Central memory CD8-positive, alpha-beta T cell (primary cell): ENCODE results near the gene ALG10B.
"Not testable (repeated sequence)": the region's sequence is repeated elsewhere in the genome, so short reads cannot be mapped to it uniquely, and the experiment has no call there.

Experiments
- ATAC-seq: fragments of 150-1000 bp; cut with Tn5 transposase; replicated peaks from 2 replicates; pipeline ENCODE4 v1.10.0; 2022; ENCODE audit warnings: mild to moderate bottlenecking, moderate FRiP score, moderate number of reproducible peaks; ENCODE audit not compliant: poor library complexity, severe bottlenecking; ENCODE audit errors: extremely low read depth
- DNase-seq, 2 donors: peaks; one replicate each; pipeline ENCODE4 v3.0.0; 2021; ENCODE audit warnings: low spot score in 2 of 2
- H3K27ac Mint-ChIP-seq: one replicate; pipeline ENCODE4 v1.8.0; 2022; ENCODE audit warnings: low read depth, mild to moderate bottlenecking, moderate library complexity, mixed read lengths
- H3K27me3 Mint-ChIP-seq: one replicate; pipeline ENCODE4 v1.8.0; 2022; ENCODE audit warnings: mixed read lengths
- H3K36me3 Mint-ChIP-seq: one replicate; pipeline ENCODE4 v1.8.0; 2022; ENCODE audit warnings: mild to moderate bottlenecking, moderate library complexity, mixed read lengths; ENCODE audit not compliant: insufficient read depth
- H3K4me1 Mint-ChIP-seq: one replicate; pipeline ENCODE4 v1.8.0; 2022; ENCODE audit warnings: mixed read lengths
- H3K4me3 Mint-ChIP-seq: one replicate; pipeline ENCODE4 v1.8.0; 2022; ENCODE audit warnings: mild to moderate bottlenecking, moderate library complexity, mixed read lengths
- H3K9me3 Mint-ChIP-seq: one replicate; pipeline ENCODE4 v1.8.0; 2022; ENCODE audit warnings: mixed read lengths

Gene ALG10B

DNA sequence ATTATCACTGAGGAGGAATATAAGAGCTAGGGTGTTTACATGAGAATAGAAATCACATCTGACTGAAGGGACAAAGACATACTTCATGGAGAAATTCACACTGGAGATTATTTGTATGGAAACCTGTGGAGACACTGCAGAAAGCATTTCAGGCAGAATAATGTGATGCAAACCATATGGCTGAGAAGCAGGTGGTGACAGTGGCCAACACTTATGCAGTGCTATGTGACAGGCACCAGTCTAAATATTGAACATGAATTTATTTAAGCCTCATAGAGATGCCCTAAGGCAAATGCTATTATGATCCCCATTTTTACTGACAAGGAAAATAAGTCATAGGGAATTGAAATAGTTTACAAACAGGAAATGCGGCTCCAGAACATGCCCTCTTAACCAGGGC is 16.2 kb downstream of the ALG10B start:
- Mint-ChIP-seq H3K4me3 (no peak overlapping the region), H3K27ac (no peak overlapping the region), H3K36me3 (no peaks in the 10 kb centered on the region), H3K9me3 (no peaks in the 10 kb centered on the region), H3K4me1 (no peaks in the 10 kb centered on the region), H3K27me3 (no peaks in the 10 kb centered on the region)
- no peak for DNase-seq
- no peak for ATAC-seq

DNA sequence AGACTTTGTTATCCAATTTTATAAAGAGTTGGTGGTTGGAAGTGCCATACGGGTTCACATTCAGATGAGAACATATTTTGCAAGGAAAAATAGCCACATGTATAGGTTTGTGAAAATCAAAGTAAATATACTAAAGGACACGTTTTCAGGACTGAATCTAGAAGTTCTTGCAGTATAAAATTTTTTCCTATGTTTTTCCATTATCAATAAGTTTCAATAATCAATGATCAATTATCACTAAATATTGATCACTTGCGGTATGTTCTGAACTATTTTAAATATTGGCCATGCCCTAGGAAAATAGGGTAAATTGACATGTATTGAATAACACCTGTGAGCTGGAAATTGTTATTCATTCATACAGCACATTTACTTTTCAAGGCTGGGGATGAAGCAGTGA is 25.9 kb downstream of the ALG10B start:
- no peak overlapping the region for H3K27ac Mint-ChIP-seq
- ATAC-seq (no peak), DNase-seq (no peak)
- H3K27me3 Mint-ChIP-seq, result peaks cover 25% of the 10 kb centered on the region
- H3K4me1 Mint-ChIP-seq, result no peaks in the 10 kb centered on the region
- no peak overlapping the region for H3K4me3 Mint-ChIP-seq
- H3K9me3 Mint-ChIP-seq, result no peaks in the 10 kb centered on the region
- H3K36me3 Mint-ChIP-seq, result no peaks in the 10 kb centered on the region

DNA sequence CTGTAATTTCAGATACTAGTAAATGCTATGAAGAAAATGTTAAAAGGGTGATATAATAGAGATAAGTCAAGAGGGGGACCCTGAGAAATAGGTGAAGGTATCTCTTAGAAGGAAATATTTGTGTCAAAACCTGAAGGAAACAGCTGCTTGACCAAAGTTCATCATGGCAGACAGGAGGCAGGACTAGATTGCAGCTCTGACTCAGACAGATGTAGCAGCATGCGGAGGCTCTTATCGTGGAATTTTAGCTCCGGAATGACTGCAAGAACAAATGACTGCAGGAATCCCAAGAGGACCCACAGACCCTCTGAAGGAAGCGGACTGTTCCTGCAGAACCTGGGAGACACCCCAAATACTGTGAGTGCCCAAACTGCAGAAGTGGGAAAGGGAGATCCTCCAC is 26.7 kb downstream of the ALG10B start:
- not testable (repeated sequence) for ATAC-seq

DNA sequence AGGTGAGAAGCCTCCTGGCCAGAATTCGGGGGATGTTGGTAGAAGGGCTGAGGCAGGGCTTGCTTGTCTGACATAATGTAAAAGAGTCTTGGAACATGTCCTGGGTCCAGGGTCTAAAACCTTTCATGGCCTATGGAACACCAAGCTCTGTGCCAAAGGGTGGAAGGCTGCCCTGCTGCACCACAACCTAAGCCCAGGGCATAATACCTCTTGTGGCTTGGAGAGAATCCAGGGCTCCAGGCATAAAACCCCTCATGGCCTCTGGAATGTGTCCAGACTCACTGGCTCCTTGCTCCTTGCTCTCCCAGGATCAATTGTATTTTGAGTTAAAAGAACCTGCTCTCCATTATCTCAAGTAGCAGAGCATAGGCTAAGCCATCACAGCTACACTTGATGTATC is 27.3 kb downstream of the ALG10B start:
- not testable (repeated sequence) for ATAC-seq, H3K9me3 Mint-ChIP-seq, DNase-seq, H3K27ac Mint-ChIP-seq, H3K4me3 Mint-ChIP-seq, H3K36me3 Mint-ChIP-seq, H3K4me1 Mint-ChIP-seq
- H3K27me3 Mint-ChIP-seq, result peaks cover 25% of the 10 kb centered on the region

More for the DNA sequence above, 26.7 kb downstream of the ALG10B start:
- H3K27me3 Mint-ChIP-seq, result peaks cover 25% of the 10 kb centered on the region
- H3K4me1 Mint-ChIP-seq, H3K36me3 Mint-ChIP-seq, H3K27ac Mint-ChIP-seq, H3K4me3 Mint-ChIP-seq, H3K9me3 Mint-ChIP-seq, DNase-seq: not testable (repeated sequence)

DNA sequence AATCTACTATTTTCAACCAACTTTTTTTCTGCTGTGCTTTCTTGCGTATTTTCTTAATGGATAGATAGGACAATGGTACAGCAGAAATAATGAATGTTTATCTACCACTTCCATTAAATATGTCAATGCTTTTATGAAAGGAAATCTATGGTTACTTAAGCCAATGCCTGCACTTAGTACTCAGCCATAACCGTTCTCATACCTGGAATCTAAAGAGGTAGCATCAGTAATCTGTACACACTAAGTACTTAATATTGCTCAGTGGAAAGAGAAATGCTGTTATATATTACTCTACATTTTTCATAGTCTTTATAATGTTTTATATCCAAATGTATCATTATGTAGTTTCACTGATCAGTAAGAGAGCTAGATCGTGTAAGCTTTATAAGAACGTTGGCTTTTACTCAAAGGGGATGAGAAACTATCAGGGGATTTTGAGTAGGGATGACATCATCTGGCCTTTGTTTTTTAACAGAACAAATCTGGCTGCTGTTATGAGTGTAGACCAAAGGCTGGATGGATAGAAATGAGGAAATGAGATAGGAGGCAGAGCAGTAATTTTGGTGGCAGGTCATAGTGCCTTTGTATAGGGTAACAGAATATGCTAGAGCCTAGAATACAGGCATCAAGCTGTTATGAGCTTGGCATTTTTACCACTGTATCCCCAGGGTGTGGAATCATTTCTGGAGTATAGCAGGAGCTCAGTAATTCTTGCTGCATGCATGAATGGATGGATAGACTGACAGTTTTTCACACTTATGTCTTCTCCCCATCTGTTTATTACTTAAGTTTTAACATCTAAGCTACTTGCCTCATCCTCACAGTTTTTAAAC is 34.0 kb downstream of the ALG10B start:
- peaks cover 18% of the 10 kb centered on the region for H3K4me1 Mint-ChIP-seq
- no peaks in the 10 kb centered on the region for H3K9me3 Mint-ChIP-seq
- no peaks in the 10 kb centered on the region for H3K27me3 Mint-ChIP-seq
- no peak for DNase-seq
- H3K4me3 Mint-ChIP-seq, result peak overlapping the region; percentile 28
- no peaks in the 10 kb centered on the region for H3K36me3 Mint-ChIP-seq
- peak; percentile 19 for ATAC-seq
- peak overlapping the region; percentile 77 for H3K27ac Mint-ChIP-seq

DNA sequence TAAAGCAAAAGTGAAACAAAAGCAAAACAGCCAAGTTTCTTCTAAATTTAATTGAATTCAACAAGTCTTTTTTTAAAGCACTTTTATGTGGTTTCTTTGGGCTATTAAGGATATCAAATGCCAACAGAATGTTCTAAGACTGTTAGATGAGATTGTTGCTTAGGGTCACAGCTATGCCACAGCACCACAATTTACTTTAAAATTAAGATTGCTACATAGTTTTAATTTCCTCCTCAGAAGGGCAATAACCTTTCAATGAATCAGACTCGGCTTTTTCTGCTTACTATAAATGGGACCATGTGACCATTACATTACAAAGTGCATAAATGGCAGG is 34.6 kb downstream of the ALG10B start:
- not testable (repeated sequence) for H3K9me3 Mint-ChIP-seq, DNase-seq, H3K36me3 Mint-ChIP-seq, H3K27me3 Mint-ChIP-seq
- ATAC-seq, result peak; percentile 60
- Mint-ChIP-seq H3K27ac (peak overlapping the region; percentile 77), H3K4me3 (peak overlapping the region; percentile 41), H3K4me1 (peaks cover 18% of the 10 kb centered on the region)

DNA sequence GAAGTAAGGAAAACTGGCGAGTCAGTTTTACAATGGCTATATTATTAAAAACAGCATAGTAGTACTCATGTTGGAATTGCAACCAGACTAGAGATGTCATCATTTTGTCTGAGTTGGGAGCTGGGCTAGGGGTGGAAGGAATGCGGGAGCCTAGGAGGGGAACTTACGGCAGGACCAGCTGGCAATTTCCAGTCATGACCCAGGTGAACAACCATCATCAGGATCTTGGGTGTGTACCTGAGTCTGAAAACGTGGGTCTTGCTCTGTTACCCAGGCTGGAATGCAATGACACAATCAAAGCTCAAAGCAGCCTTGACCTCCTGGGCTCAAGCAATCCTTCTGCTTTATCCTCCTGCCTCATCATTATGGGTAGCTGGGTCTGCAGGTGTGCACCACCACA is 50.9 kb downstream of the ALG10B start:
- Mint-ChIP-seq H3K9me3 (peaks cover 3% of the 10 kb centered on the region), H3K27me3 (peaks cover 10% of the 10 kb centered on the region), H3K4me3 (no peak overlapping the region), H3K4me1 (no peaks in the 10 kb centered on the region), H3K27ac (no peak overlapping the region), H3K36me3 (no peaks in the 10 kb centered on the region)
- DNase-seq, result no peak
- ATAC-seq, result no peak

DNA sequence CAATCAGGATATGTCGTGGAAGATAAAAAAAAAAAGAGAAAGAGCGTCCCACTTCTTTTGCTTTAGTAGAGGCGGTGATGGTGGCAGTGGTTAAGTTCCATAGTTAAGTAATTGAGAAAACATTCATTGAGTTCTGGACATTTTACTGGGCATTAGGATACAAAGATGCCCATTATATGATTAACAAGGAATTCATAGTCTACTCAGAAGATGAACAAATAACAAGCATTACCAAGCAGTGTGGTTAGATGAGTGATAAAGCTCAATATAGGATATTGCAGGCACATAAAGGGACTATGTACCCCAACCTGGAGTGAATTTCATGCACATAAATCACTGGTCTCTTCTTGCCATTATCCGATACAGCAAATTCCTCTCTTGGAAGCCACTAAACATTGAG is 53.7 kb downstream of the ALG10B start:
- Mint-ChIP-seq H3K27ac (no peak overlapping the region), H3K27me3 (peaks cover 10% of the 10 kb centered on the region), H3K4me1 (no peaks in the 10 kb centered on the region), H3K36me3 (no peaks in the 10 kb centered on the region), H3K4me3 (no peak overlapping the region), H3K9me3 (peaks cover 5% of the 10 kb centered on the region)
- DNase-seq, result no peak
- no peak for ATAC-seq

DNA sequence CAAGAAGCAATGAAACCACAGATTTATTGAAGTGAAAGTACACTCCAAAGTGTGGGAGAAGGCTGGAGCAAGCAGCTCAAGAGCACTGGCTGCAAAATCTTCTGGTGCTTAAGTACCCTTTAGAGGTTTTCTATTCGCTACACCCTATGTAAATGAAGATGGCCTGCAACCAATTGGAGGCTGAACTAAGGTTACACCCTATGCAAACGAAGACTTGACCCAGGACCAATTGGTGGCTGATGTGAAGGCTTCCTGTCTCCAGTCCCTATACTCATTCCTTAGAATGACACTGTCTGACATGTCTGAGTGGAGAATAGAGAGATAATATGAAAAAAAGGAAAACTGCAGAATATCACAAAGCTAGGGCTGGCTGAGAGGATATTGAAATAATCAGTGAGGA is 57.2 kb downstream of the ALG10B start:
- DNase-seq (no peak), ATAC-seq (no peak)
- Mint-ChIP-seq H3K27ac (no peak overlapping the region), H3K9me3 (peaks cover 5% of the 10 kb centered on the region), H3K27me3 (no peaks in the 10 kb centered on the region), H3K36me3 (no peaks in the 10 kb centered on the region), H3K4me3 (no peak overlapping the region), H3K4me1 (no peaks in the 10 kb centered on the region)

DNA sequence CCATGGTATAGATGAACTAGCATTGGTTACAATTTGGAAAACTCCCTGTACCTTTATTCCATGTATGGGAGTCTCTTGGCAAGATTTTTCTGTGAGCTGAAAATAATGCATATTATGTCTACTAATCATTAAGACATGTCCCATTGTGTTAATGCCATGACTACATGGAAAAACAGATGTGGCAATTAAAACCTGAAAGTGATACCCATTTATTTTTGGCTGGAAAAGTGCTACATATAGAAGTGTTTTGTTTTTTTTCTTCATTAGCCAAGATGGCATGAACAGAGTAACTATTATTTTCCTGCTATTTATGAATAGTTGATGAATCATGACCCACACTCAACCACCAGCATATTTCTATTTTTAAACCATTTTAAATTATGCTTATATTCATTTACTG is 58.2 kb downstream of the ALG10B start:
- no peaks in the 10 kb centered on the region for H3K27me3 Mint-ChIP-seq
- no peak overlapping the region for H3K4me3 Mint-ChIP-seq
- H3K27ac Mint-ChIP-seq, result no peak overlapping the region
- no peaks in the 10 kb centered on the region for H3K36me3 Mint-ChIP-seq
- H3K4me1 Mint-ChIP-seq, result no peaks in the 10 kb centered on the region
- DNase-seq (no peak), ATAC-seq (no peak)
- H3K9me3 Mint-ChIP-seq, result peaks cover 7% of the 10 kb centered on the region
